WTC11 (cell line): ENCODE measurements around the gene TBKBP1. TPM values are rescaled to one million over a fixed set of nuclear protein-coding genes. Genes with fewer than 3 reads are reported as not detected.

Experiments used
- ATAC-seq: fragments of 200-7000 bp; cut with Tn5 transposase; 2 replicates; pipeline ENCODE4 v1.10.0; 2021; ENCODE audit warnings: mild to moderate bottlenecking, moderate library complexity
- CTCF ChIA-PET: fragments of 300-600 bp; sonication (Branson Sonifier 250); formaldehyde crosslinking; loops from one replicate; lab custom pipeline; 2021; ENCODE audit warnings: antibody characterized with exemption; lab: Charles Lee
- POLR2A ChIA-PET: fragments of 350-600 bp; sonication (Branson Sonifier 250); formaldehyde crosslinking; loops from one replicate; lab custom pipeline; 2021; ENCODE audit warnings: antibody characterized with exemption; lab: Charles Lee
- DNase-seq: peaks from one replicate; pipeline ENCODE4 v3.0.0; 2021; ENCODE audit warnings: low spot score
- H3K27ac Mint-ChIP-seq: 2 replicates; pipeline ENCODE4 v1.8.0; 2021; ENCODE audit warnings: mixed read lengths
- H3K27me3 Mint-ChIP-seq: 2 replicates; pipeline ENCODE4 v1.8.0; 2021; ENCODE audit warnings: low read depth, mild to moderate bottlenecking, moderate library complexity, mixed read lengths
- H3K36me3 Mint-ChIP-seq: 2 replicates; pipeline ENCODE4 v1.8.0; 2021; ENCODE audit warnings: mixed read lengths
- H3K4me1 Mint-ChIP-seq: 2 replicates; pipeline ENCODE4 v1.8.0; 2022; ENCODE audit warnings: mixed read lengths
- H3K4me3 Mint-ChIP-seq: 2 replicates; pipeline ENCODE4 v1.8.0; 2021; ENCODE audit warnings: mild to moderate bottlenecking, moderate library complexity, mixed read lengths
- H3K9me3 Mint-ChIP-seq: 2 replicates; pipeline ENCODE4 v1.8.0; 2021; ENCODE audit warnings: mixed read lengths
- ATF3 ChIP-seq: sonication (generic); formaldehyde crosslinking; conservative IDR thresholded peaks from 2 replicates; pipeline ENCODE4 v1.8.1; 2022; ENCODE audit warnings: mild to moderate bottlenecking, missing genetic modification reagents
- CDX4 ChIP-seq: fragments of 250-450 bp; sonication (Bioruptor Pico); IDR thresholded peaks from 2 replicates; pipeline ENCODE4 v1.9.0; 2021; ENCODE audit warnings: moderate library complexity, mild to moderate bottlenecking, inconsistent platforms, borderline replicate concordance
- CTCF ChIP-seq: fragments of 200-600 bp; IDR thresholded peaks from 2 replicates; pipeline ENCODE4 v1.8.0; 2022; ENCODE audit warnings: antibody characterized with exemption
- E2F1 ChIP-seq: sonication (generic); formaldehyde crosslinking; IDR thresholded peaks from 2 replicates; pipeline ENCODE4 v1.8.0; 2022; ENCODE audit warnings: mild to moderate bottlenecking, missing genetic modification reagents
- EMX1 ChIP-seq: fragments of 250-450 bp; sonication (Bioruptor Pico); IDR thresholded peaks from 2 replicates; pipeline ENCODE4 v1.8.0; 2021; ENCODE audit warnings: mild to moderate bottlenecking
- FOXK1 ChIP-seq: sonication (generic); formaldehyde crosslinking; IDR thresholded peaks from 2 replicates; pipeline ENCODE4 v1.8.0; 2022; ENCODE audit warnings: mild to moderate bottlenecking, moderate library complexity, missing genetic modification reagents
- IRF1 ChIP-seq: sonication (generic); formaldehyde crosslinking; IDR thresholded peaks from 2 replicates; pipeline ENCODE4 v1.8.0; 2023; ENCODE audit warnings: missing genetic modification reagents
- JAZF1 ChIP-seq: fragments of 250-450 bp; sonication (Bioruptor Pico); IDR thresholded peaks from 2 replicates; pipeline ENCODE4 v1.9.0; 2021; ENCODE audit warnings: moderate library complexity, mild to moderate bottlenecking, inconsistent platforms
- JUN ChIP-seq: sonication (generic); formaldehyde crosslinking; IDR thresholded peaks from 2 replicates; pipeline ENCODE4 v1.8.0; 2023; ENCODE audit warnings: mild to moderate bottlenecking, missing genetic modification reagents
- MAX ChIP-seq: sonication (generic); formaldehyde crosslinking; IDR thresholded peaks from 2 replicates; pipeline ENCODE4 v1.8.0; 2022; ENCODE audit warnings: mild to moderate bottlenecking, missing genetic modification reagents
- MYBL2 ChIP-seq: sonication (generic); formaldehyde crosslinking; IDR thresholded peaks from 2 replicates; pipeline ENCODE4 v1.8.1; 2023; ENCODE audit warnings: mild to moderate bottlenecking, moderate library complexity, missing genetic modification reagents
- NFE2L1 ChIP-seq: sonication (generic); formaldehyde crosslinking; IDR thresholded peaks from 2 replicates; pipeline ENCODE4 v1.8.1; 2023; ENCODE audit warnings: missing genetic modification reagents
- NFYB ChIP-seq: sonication (generic); formaldehyde crosslinking; conservative IDR thresholded peaks from 2 replicates; pipeline ENCODE4 v1.8.0; 2022; ENCODE audit warnings: low read depth, missing genetic modification reagents
- NR1H2 ChIP-seq: sonication (generic); formaldehyde crosslinking; IDR thresholded peaks from 2 replicates; pipeline ENCODE4 v1.9.0; 2021; ENCODE audit warnings: mild to moderate bottlenecking, moderate library complexity, missing genetic modification reagents
- NR2C2 ChIP-seq: sonication (generic); formaldehyde crosslinking; IDR thresholded peaks from 2 replicates; pipeline ENCODE4 v1.8.0; 2022; ENCODE audit warnings: mild to moderate bottlenecking, missing genetic modification reagents
- NR3C1 ChIP-seq: sonication (generic); formaldehyde crosslinking; conservative IDR thresholded peaks from 2 replicates; pipeline ENCODE4 v1.8.1; 2023; ENCODE audit warnings: low read depth, mild to moderate bottlenecking, missing genetic modification reagents
- SP1 ChIP-seq: sonication (generic); formaldehyde crosslinking; conservative IDR thresholded peaks from 2 replicates; pipeline ENCODE4 v1.8.1; 2022; ENCODE audit warnings: missing genetic modification reagents
- STAT6 ChIP-seq: sonication (generic); formaldehyde crosslinking; conservative IDR thresholded peaks from 2 replicates; pipeline ENCODE4 v1.8.1; 2023; ENCODE audit warnings: mild to moderate bottlenecking, low read depth, missing genetic modification reagents, moderate library complexity
- USF1 ChIP-seq: sonication (generic); formaldehyde crosslinking; IDR thresholded peaks from 2 replicates; pipeline ENCODE4 v1.8.0; 2022; ENCODE audit warnings: mild to moderate bottlenecking, missing genetic modification reagents
- ZBTB21 ChIP-seq: sonication (generic); formaldehyde crosslinking; IDR thresholded peaks from 2 replicates; pipeline ENCODE4 v1.8.1; 2023; ENCODE audit warnings: mild to moderate bottlenecking, missing genetic modification reagents, borderline replicate concordance
- ZNF138 ChIP-seq: sonication (generic); formaldehyde crosslinking; conservative IDR thresholded peaks from 2 replicates; pipeline ENCODE4 v1.8.1; 2022; ENCODE audit warnings: mild to moderate bottlenecking, moderate library complexity, missing genetic modification reagents
- ZNF396 ChIP-seq: fragments of 250-450 bp; sonication (Bioruptor Pico); IDR thresholded peaks from 2 replicates; pipeline ENCODE4 v1.8.0; 2021; ENCODE audit warnings: mild to moderate bottlenecking, moderate library complexity, borderline replicate concordance
- total RNA-seq: library from RNA; stranded (reverse); gene quantifications from 3 replicates; pipeline ENCODE4 v1.2.3, GENCODE V29; 2021

The TBKBP1 gene
- total RNA-seq, 1 experiment from 2014 or later: 17.4 TPM

- Mint-ChIP-seq H3K4me1 (peaks cover 20% of the 10 kb centered on the region), H3K27ac (no peak overlapping the region), H3K36me3 (no peaks in the 10 kb centered on the region), H3K9me3 (no peaks in the 10 kb centered on the region), H3K27me3 (peaks cover 70% of the 10 kb centered on the region), H3K4me3 (no peak overlapping the region)
- TF ChIP-seq ZNF138 (CRISPR knock-in tag) (no peak), MYBL2 (CRISPR knock-in tag) (no peak), NR3C1 (no peak), IRF1 (no peak), MAX (CRISPR knock-in tag) (no peak), ZBTB21 (CRISPR knock-in tag) (no peak)
- DNase-seq: no peak
- no peak for ATAC-seq
- ChIA-PET POLR2A (interaction anchor here (0.6 to 0.7 kb wide), 2 partner anchors 9 to 23 kb away, joined by 3 to 5 read pairs; no protein-coding TSS in a partner anchor), CTCF (interaction anchor here (0.6 to 3.7 kb wide), 7 partner anchors 11 to 113 kb away, joined by 3 to 23 read pairs (median 4); partner anchors contain the start of genes LRRC46, MRPL10 and TBX21)
Observed at GRCh38 chr17:47718634-47719405, 24.9 kb downstream of the TBKBP1 start.

- CTCF ChIA-PET: interaction anchor here (0.6 to 3.7 kb wide), 4 partner anchors 11 to 112 kb away, joined by 3 to 23 read pairs (median 10); partner anchors contain the start of genes LRRC46, MRPL10 and TBX21
- no peak for TF ChIP-seq NR2C2 (CRISPR knock-in tag)
- no peak for TF ChIP-seq NR1H2
- TF ChIP-seq JAZF1 (CRISPR knock-in tag): no peak
- no peak for TF ChIP-seq EMX1 (CRISPR knock-in tag)
- TF ChIP-seq USF1 (CRISPR knock-in tag): no peak
- TF ChIP-seq STAT6 (CRISPR knock-in tag): no peak
- no peak for TF ChIP-seq FOXK1 (CRISPR knock-in tag)
- no peak for TF ChIP-seq NFE2L1 (CRISPR knock-in tag)
- no peak for TF ChIP-seq NFYB
- no peak for TF ChIP-seq SP1 (CRISPR knock-in tag)
- TF ChIP-seq CDX4 (CRISPR knock-in tag): no peak
- no peak for TF ChIP-seq ATF3 (CRISPR knock-in tag)
- TF ChIP-seq ZNF396 (CRISPR knock-in tag): no peak
- no peak for TF ChIP-seq CTCF
- no peak for TF ChIP-seq E2F1 (CRISPR knock-in tag)
- no peak for TF ChIP-seq JUN (CRISPR knock-in tag)
- ATAC-seq (no peak), DNase-seq (no peak)
- Mint-ChIP-seq H3K27me3 (peaks cover 66% of the 10 kb centered on the region), H3K4me3 (no peak overlapping the region), H3K36me3 (no peaks in the 10 kb centered on the region), H3K9me3 (no peaks in the 10 kb centered on the region), H3K27ac (no peak overlapping the region), H3K4me1 (peaks cover 14% of the 10 kb centered on the region)
- POLR2A ChIA-PET: no interaction called here
Observed at GRCh38 chr17:47719411-47720152, 25.6 kb downstream of the TBKBP1 start.
